ENCODE results near the gene TCF4.

- TF ChIP-seq CTCF (IDR thresholded peaks at IDR 0.05) (no peak), POLR2A (IDR thresholded peaks at IDR 0.05) (no peak)
Observed at GRCh38 chr18:55185391-55185790, 402.6 kb downstream of the TCF4 start.
